PFSK-1 (cell line): Measurements from ENCODE around the gene KCNH8.

Source experiments
- POLR2AphosphoS5 ChIP-seq: IDR thresholded peaks from 2 replicates; pipeline ENCODE4 v1.6.1; 2012; ENCODE audit warnings: low read depth, mild to moderate bottlenecking, control low read depth, low read length, moderate library complexity
- REST ChIP-seq, 2 experiments: IDR thresholded peaks; 2 replicates each; pipeline versions ENCODE4 v1.6.1 to v1.8.0; 2011 to 2012; ENCODE audit warnings: low read depth in 2 of 2, low read length in 2 of 2, control low read depth in 1 of 2, inconsistent platforms in 1 of 2, mild to moderate bottlenecking in 1 of 2, moderate library complexity in 1 of 2; ENCODE audit not compliant: insufficient read depth in 1 of 2
- SIN3A ChIP-seq: IDR thresholded peaks from 2 replicates; pipeline ENCODE4 v1.6.1; 2012; ENCODE audit warnings: mild to moderate bottlenecking, low read length, moderate library complexity, borderline replicate concordance; ENCODE audit not compliant: insufficient read depth
- TAF1 ChIP-seq: IDR thresholded peaks from 2 replicates; pipeline ENCODE4 v1.6.1; 2012; ENCODE audit warnings: low read length, control low read depth, borderline replicate concordance; ENCODE audit not compliant: insufficient read depth

GRCh38 chr3:19165654-19166053, 17.3 kb downstream of the KCNH8 start:
- TF ChIP-seq SIN3A (no peak), REST (IDR thresholded peaks at IDR 0.05; ENCODE audit: insufficient read depth in 1 of 2, low read depth in 2 of 2, low read length in 2 of 2) (no peak), POLR2AphosphoS5 (no peak), TAF1 (no peak)
